OCI-LY3 (cell line): ENCODE data around the gene SEMA4A.
"Not testable (repeated sequence)": the region's sequence is repeated elsewhere in the genome, so short reads cannot be mapped to it uniquely, and the experiment has no call there.

Experiments
- H2AFZ ChIP-seq: fragments of 200-600, 300-600 bp; shearing (Covaris generic); 2 replicates; pipeline ENCODE4 v1.6.0; 2014; ENCODE audit warnings: antibody characterized with exemption, low read depth, low read length
- H3K27ac ChIP-seq: fragments of 200-600, 300-600 bp; sonication (generic); 2 replicates; pipeline ENCODE4 v1.5.1; 2014; ENCODE audit warnings: mild to moderate bottlenecking, low read length, moderate library complexity, mixed read lengths
- H3K27me3 ChIP-seq: fragments of 200-600, 300-600 bp; sonication (generic); 2 replicates; pipeline ENCODE4 v1.6.1; 2014; ENCODE audit warnings: low read depth, low read length, mixed read lengths
- H3K36me3 ChIP-seq: fragments of 200-600, 300-600 bp; sonication (generic); replicated peaks from 2 replicates; pipeline ENCODE3; 2014; ENCODE audit warnings: low read depth, low read length, mixed read lengths
- H3K4me1 ChIP-seq: fragments of 300-600, 200-600 bp; sonication (generic); 2 replicates; pipeline ENCODE4 v1.6.1; 2014; ENCODE audit warnings: low read length, mixed read lengths
- H3K4me2 ChIP-seq: fragments of 200-600, 300-600 bp; sonication (generic); 2 replicates; pipeline ENCODE4 v1.6.1; 2014; ENCODE audit warnings: low read length, mixed read lengths
- H3K4me3 ChIP-seq: fragments of 300-600, 200-600 bp; sonication (generic); 2 replicates; pipeline ENCODE4 v1.5.1; 2014; ENCODE audit warnings: antibody characterized with exemption, mild to moderate bottlenecking, low read length, moderate library complexity
- H3K79me2 ChIP-seq: fragments of 300-600, 200-600 bp; shearing (Covaris generic); 2 replicates; pipeline ENCODE4 v1.6.1; 2014; ENCODE audit warnings: mild to moderate bottlenecking, low read length, mixed read lengths
- H3K9ac ChIP-seq: fragments of 300-600, 200-600 bp; shearing (Covaris generic); 2 replicates; pipeline ENCODE4 v1.6.0; 2014; ENCODE audit warnings: mild to moderate bottlenecking, low read length, moderate library complexity
- H3K9me3 ChIP-seq: fragments of 200-600, 300-600 bp; shearing (Covaris generic); 2 replicates; pipeline ENCODE4 v1.6.1; 2014; ENCODE audit warnings: low read length, mixed read lengths; ENCODE audit not compliant: insufficient read depth
- H4K20me1 ChIP-seq: fragments of 200-600, 300-600 bp; sonication (generic); 2 replicates; pipeline ENCODE4 v1.6.1; 2016; ENCODE audit warnings: low read length, mixed read lengths; ENCODE audit not compliant: insufficient read depth
- EZH2phosphoT487 ChIP-seq: fragments of 200-600 bp; shearing (Covaris generic); IDR thresholded peaks from 2 replicates; pipeline ENCODE4 v1.6.1; 2018; ENCODE audit warnings: antibody characterized with exemption, mixed run types, low read depth
- TF ChIP-seq, protein P1 (sequence below): fragments of 200-600, 300-600 bp; sonication (generic); IDR thresholded peaks from 2 replicates; pipeline ENCODE4 v1.5.1; 2014; ENCODE audit warnings: antibody characterized with exemption, low read length, low read depth

SEMA4A gene

GRCh38 chr1:156212130-156212529 is 58.7 kb downstream of the SEMA4A start:
- Histone ChIP-seq H3K4me3 (peak overlapping the region; percentile 74), H3K4me2 (peak overlapping the region; percentile 81), H3K27ac (peak overlapping the region; percentile 71), H3K79me2 (peaks cover 13% of the 10 kb centered on the region), H3K27me3 (no peaks in the 10 kb centered on the region), H3K36me3 (peaks cover 4% of the 10 kb centered on the region), H4K20me1 (no peaks in the 10 kb centered on the region), H3K9me3 (no peaks in the 10 kb centered on the region), H3K4me1 (peaks cover 12% of the 10 kb centered on the region), H3K9ac (peak overlapping the region; percentile 66), H2AFZ (peak overlapping the region; percentile 57; the same call in 1 of the 2 replicates)
- no peak for TF ChIP-seq EZH2phosphoT487
- TF ChIP-seq, protein P1, sequence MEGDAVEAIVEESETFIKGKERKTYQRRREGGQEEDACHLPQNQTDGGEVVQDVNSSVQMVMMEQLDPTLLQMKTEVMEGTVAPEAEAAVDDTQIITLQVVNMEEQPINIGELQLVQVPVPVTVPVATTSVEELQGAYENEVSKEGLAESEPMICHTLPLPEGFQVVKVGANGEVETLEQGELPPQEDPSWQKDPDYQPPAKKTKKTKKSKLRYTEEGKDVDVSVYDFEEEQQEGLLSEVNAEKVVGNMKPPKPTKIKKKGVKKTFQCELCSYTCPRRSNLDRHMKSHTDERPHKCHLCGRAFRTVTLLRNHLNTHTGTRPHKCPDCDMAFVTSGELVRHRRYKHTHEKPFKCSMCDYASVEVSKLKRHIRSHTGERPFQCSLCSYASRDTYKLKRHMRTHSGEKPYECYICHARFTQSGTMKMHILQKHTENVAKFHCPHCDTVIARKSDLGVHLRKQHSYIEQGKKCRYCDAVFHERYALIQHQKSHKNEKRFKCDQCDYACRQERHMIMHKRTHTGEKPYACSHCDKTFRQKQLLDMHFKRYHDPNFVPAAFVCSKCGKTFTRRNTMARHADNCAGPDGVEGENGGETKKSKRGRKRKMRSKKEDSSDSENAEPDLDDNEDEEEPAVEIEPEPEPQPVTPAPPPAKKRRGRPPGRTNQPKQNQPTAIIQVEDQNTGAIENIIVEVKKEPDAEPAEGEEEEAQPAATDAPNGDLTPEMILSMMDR, result no peak

DNA sequence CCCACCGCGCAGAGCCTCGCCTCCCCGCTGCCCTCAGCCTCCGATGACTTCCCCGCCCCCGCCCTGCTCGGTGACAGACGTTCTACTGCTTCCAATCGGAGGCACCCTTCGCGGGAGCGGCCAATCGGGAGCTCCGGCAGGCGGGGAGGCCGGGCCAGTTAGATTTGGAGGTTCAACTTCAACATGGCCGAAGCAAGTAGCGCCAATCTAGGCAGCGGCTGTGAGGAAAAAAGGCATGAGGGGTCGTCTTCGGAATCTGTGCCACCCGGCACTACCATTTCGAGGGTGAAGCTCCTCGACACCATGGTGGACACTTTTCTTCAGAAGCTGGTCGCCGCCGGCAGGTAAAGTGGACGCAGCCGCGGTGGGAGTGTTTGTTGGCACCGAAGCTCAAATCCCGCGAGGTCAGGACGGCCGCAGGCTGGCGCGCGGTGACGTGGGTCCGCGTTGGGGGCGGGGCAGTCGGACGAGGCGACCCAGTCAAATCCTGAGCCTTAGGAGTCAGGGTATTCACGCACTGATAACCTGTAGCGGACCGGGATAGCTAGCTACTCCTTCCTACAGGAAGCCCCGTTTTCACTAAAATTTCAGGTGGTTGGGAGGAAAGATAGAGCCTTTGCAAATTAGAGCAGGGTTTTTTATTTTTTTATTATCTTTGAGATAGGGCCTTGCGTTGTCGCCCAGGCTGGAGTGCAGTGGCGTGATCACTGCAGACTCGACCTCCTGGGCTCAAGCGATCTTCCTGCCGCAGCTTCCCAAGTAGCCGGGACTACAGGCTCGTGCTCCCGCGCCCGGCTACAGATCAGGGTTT is 59.7 kb downstream of the SEMA4A start, which contains the start of gene PMF1:
Gene PMF1, plus strand, starts transcription at position 175 of the 811 bp plus-strand sequence. Its CDS starts 9 bp downstream, at position 184.
- TF ChIP-seq, protein P1, result no peak
- TF ChIP-seq EZH2phosphoT487, result no peak
- Histone ChIP-seq H2AFZ (peak within 1 kb of the TSS; percentile 57), H3K4me2 (peak within 1 kb of the TSS; percentile 98), H3K4me1 (peaks cover 20% of the 10 kb centered on the region), H3K27me3 (no peaks in the 10 kb centered on the region), H3K9me3 (no peaks in the 10 kb centered on the region), H4K20me1 (no peaks in the 10 kb centered on the region), H3K79me2 (peaks cover 13% of the 10 kb centered on the region), H3K4me3 (peak within 1 kb of the TSS; percentile 74), H3K36me3 (peaks cover 4% of the 10 kb centered on the region), H3K27ac (peak within 1 kb of the TSS; percentile 71), H3K9ac (peak within 1 kb of the TSS; percentile 66)

DNA sequence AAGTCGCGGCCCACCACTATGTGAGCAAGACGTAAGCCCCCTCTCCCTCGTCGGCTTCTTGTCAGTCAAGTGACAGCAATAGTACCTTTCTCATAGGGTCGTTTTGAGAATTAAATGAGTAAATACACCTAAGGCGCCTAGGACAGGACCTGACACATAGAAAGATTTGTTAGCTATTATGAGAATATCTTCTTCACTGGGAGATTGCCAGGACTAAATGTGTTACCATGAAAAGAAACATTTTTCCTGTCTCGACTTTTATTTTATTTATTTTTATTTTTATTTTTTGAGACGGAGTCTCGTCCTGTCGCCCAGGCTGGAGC is 60.2 kb downstream of the SEMA4A start:
- peak overlapping the region; percentile 37; the same call in 1 of the 2 replicates for H2AFZ ChIP-seq
- TF ChIP-seq, protein P1, result no peak
- no peak for TF ChIP-seq EZH2phosphoT487

GRCh38 chr1:156214024-156214748 is 60.8 kb downstream of the SEMA4A start:
- H3K4me2 ChIP-seq, result peak overlapping the region; percentile 98
- no peaks in the 10 kb centered on the region for H3K27me3 ChIP-seq
- H3K79me2 ChIP-seq, result peaks cover 13% of the 10 kb centered on the region
- H3K36me3 ChIP-seq, result peaks cover 4% of the 10 kb centered on the region
- H2AFZ ChIP-seq, result no peak overlapping the region
- H4K20me1 ChIP-seq, result no peaks in the 10 kb centered on the region
- H3K27ac ChIP-seq, result no peak overlapping the region
- peaks cover 23% of the 10 kb centered on the region for H3K4me1 ChIP-seq
- H3K9me3 ChIP-seq, result no peaks in the 10 kb centered on the region
- H3K9ac ChIP-seq, result no peak overlapping the region
- peak overlapping the region; percentile 74 for H3K4me3 ChIP-seq
- TF ChIP-seq EZH2phosphoT487, result no peak
- TF ChIP-seq, protein P1, result no peak

More for the DNA sequence above, 60.2 kb downstream of the SEMA4A start:
- H3K9me3 ChIP-seq, result no peaks in the 10 kb centered on the region
- peak overlapping the region; percentile 71 for H3K27ac ChIP-seq
- peak overlapping the region; percentile 74 for H3K4me3 ChIP-seq
- peak overlapping the region; percentile 66 for H3K9ac ChIP-seq
- H4K20me1 ChIP-seq, result no peaks in the 10 kb centered on the region
- no peaks in the 10 kb centered on the region for H3K27me3 ChIP-seq
- peaks cover 13% of the 10 kb centered on the region for H3K79me2 ChIP-seq
- H3K36me3 ChIP-seq, result peaks cover 4% of the 10 kb centered on the region
- H3K4me2 ChIP-seq, result peak overlapping the region; percentile 98
- peaks cover 23% of the 10 kb centered on the region for H3K4me1 ChIP-seq

DNA sequence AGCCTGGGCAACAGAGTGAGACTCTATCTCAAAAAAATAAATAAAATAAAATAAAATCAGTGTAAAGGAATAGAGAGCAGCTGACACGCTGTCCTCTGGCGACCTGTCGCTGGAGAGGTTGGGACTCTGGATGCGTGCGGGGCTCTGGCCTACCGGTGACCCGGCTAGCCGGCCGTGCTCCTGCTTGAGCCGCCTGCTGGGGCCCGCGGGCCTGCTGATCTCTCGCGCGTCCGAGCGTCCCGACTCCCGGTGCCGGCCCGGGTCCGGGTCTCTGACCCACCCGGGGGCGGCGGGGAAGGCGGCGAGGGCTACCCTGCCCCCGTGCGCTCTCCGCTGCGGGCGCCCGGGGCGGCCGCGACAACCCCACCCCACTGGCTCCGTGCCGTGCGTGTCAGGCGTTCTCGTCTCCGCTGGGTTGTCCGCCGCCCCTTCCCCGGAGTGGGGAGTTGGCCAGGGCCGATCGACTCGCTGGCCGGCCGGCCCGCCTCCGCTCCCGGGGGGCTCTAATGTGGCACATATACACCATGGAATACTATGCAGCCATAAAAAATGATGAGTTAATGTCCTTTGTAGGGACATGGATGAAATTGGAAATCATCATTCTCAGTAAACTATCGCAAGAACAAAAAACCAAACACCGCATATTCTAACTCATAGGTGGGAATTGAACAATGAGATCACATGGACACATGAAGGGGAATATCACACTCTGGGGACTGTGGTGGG is 63.1 kb downstream of the SEMA4A start:
- H3K4me3 ChIP-seq, H3K4me2 ChIP-seq, H3K36me3 ChIP-seq, H3K27me3 ChIP-seq, H4K20me1 ChIP-seq, H3K9ac ChIP-seq, H2AFZ ChIP-seq, H3K27ac ChIP-seq, H3K9me3 ChIP-seq: not testable (repeated sequence)
- Histone ChIP-seq H3K79me2 (peaks cover 13% of the 10 kb centered on the region), H3K4me1 (peaks cover 23% of the 10 kb centered on the region)
